K562 (cell line): ENCODE data around the gene RACGAP1. TPM values are rescaled to one million over a fixed set of nuclear protein-coding genes. Genes with fewer than 3 reads are reported as not detected.

Experiments used
- CXXC5 ChIP-seq: fragments of 250-450 bp; sonication (Bioruptor Pico); IDR thresholded peaks from 2 replicates; pipeline ENCODE4 v1.8.0; 2022; ENCODE audit warnings: inconsistent platforms, mild to moderate bottlenecking, moderate library complexity
- DACH1 ChIP-seq: fragments of 450-650 bp; IDR thresholded peaks from 2 replicates; pipeline ENCODE4 v1.6.1; 2018; ENCODE audit not compliant: partially characterized antibody
- ELF2 ChIP-seq: fragments of 250-450 bp; sonication (Bioruptor Pico); IDR thresholded peaks from 2 replicates; pipeline ENCODE4 v1.5.0; 2021; ENCODE audit warnings: mild to moderate bottlenecking
- ELF4 ChIP-seq: fragments of 450-650 bp; formaldehyde crosslinking; IDR thresholded peaks from 2 replicates; pipeline ENCODE4 v1.4.0; 2022; ENCODE audit warnings: missing genetic modification characterization
- GABPB2 ChIP-seq: fragments of 250-450 bp; sonication (Bioruptor Pico); conservative IDR thresholded peaks from 2 replicates; pipeline ENCODE4 v1.5.1; 2021; ENCODE audit warnings: mild to moderate bottlenecking
- HLTF ChIP-seq: fragments of 450-650 bp; IDR thresholded peaks from 2 replicates; pipeline ENCODE4 v1.6.1; 2016
- KLF1 ChIP-seq: fragments of 450-650 bp; IDR thresholded peaks from 2 replicates; pipeline ENCODE4 v1.6.1; 2016; ENCODE audit warnings: missing genetic modification characterization, missing compliant biosample characterization
- KLF13 ChIP-seq: fragments of 450-650 bp; IDR thresholded peaks from 2 replicates; pipeline ENCODE4 v1.6.1; 2016; ENCODE audit warnings: missing genetic modification characterization, low read depth, mild to moderate bottlenecking, missing compliant biosample characterization, moderate library complexity, borderline replicate concordance
- MED1 ChIP-seq: sonication (generic); formaldehyde crosslinking; IDR thresholded peaks from 2 replicates; pipeline ENCODE4 v1.8.1; 2023; ENCODE audit warnings: missing genetic modification reagents, borderline replicate concordance
- NCOA4 ChIP-seq: fragments of 450-650 bp; IDR thresholded peaks from 2 replicates; pipeline ENCODE4 v1.6.1; 2018; ENCODE audit warnings: mild to moderate bottlenecking; ENCODE audit not compliant: partially characterized antibody
- PHF20 ChIP-seq: fragments of 450-650 bp; IDR thresholded peaks from 2 replicates; pipeline ENCODE4 v1.6.1; 2018; ENCODE audit not compliant: partially characterized antibody
- PHF21A ChIP-seq: fragments of 450-650 bp; IDR thresholded peaks from 2 replicates; pipeline ENCODE4 v1.6.1; 2017; ENCODE audit warnings: low read depth, borderline replicate concordance
- TAF9B ChIP-seq: fragments of 450-650 bp; IDR thresholded peaks from 2 replicates; pipeline ENCODE4 v1.6.1; 2018; ENCODE audit warnings: mild to moderate bottlenecking; ENCODE audit not compliant: partially characterized antibody
- TGIF2 ChIP-seq: sonication (generic); formaldehyde crosslinking; IDR thresholded peaks from 2 replicates; pipeline ENCODE4 v1.8.1; 2022; ENCODE audit warnings: mild to moderate bottlenecking, missing genetic modification reagents, moderate library complexity
- YY1 ChIP-seq, 3 experiments: IDR thresholded peaks; 2 replicates each; pipeline ENCODE4 v1.6.1; 2011; ENCODE audit warnings: low read length in 2 of 3, mild to moderate bottlenecking in 2 of 3, moderate library complexity in 2 of 3, borderline replicate concordance in 1 of 3, control low read depth in 1 of 3, low read depth in 1 of 3; ENCODE audit not compliant: insufficient read depth in 3 of 3, insufficient replicate concordance in 2 of 3, control insufficient read depth in 1 of 3, insufficient read length in 1 of 3; ENCODE audit errors: extremely low read depth in 1 of 3
- ZBTB40 ChIP-seq, 2 experiments: fragments of 450-650 bp in 1 of 2; sonication (generic) in 1 of 2; formaldehyde crosslinking in 1 of 2; IDR thresholded peaks; 2 replicates each; pipeline versions ENCODE4 v1.7.1 to v1.9.0; 2016 to 2022; ENCODE audit warnings: inconsistent platforms in 1 of 2, mild to moderate bottlenecking in 1 of 2, missing genetic modification reagents in 1 of 2
- ZNF217 ChIP-seq: sonication (generic); formaldehyde crosslinking; IDR thresholded peaks from 2 replicates; pipeline ENCODE4 v1.8.0; 2022; ENCODE audit warnings: mild to moderate bottlenecking, missing genetic modification reagents
- ZNF282 ChIP-seq: sonication (generic); formaldehyde crosslinking; IDR thresholded peaks from 2 replicates; pipeline ENCODE4 v1.8.1; 2023; ENCODE audit warnings: missing genetic modification reagents
- ZNF561 ChIP-seq: fragments of 450-650 bp; formaldehyde crosslinking; conservative IDR thresholded peaks from 2 replicates; pipeline ENCODE4 v1.4.0; 2020; ENCODE audit warnings: mild to moderate bottlenecking, moderate library complexity
- ZNF785 ChIP-seq: fragments of 250-450 bp; sonication (Bioruptor Pico); IDR thresholded peaks from 2 replicates; pipeline ENCODE4 v1.4.0; 2020; ENCODE audit warnings: mild to moderate bottlenecking
- polyA plus RNA-seq, 8 experiments: library from polyadenylated mRNA; depleted of rRNA in 4 of 8; stranded (reverse) in 5 of 8; unstranded in 3 of 8; fragments of >200 nt; fragmentation: Nextera tagmentation in 2 of 8; fragmentation: Illumina TruSeq in 1 of 8; extraction: Ambion mirVana in 2 of 8; extraction: Trizol in 1 of 8; gene quantifications; 2 replicates each; pipeline versions ENCODE4 v1.2.1 to v1.2.3, GENCODE V29; 2011 to 2014; ENCODE audit warnings: inconsistent platforms in 1 of 8, missing spikeins in 1 of 8
- total RNA-seq, 7 experiments: library from RNA; depleted of rRNA in 6 of 7; stranded (reverse); fragments of >200 nt in 6 of 7; fragmentation: Illumina TruSeq in 2 of 7; extraction: Trizol in 2 of 7; gene quantifications; 2 replicates each; pipeline versions ENCODE4 v1.2.1 to v1.2.3, GENCODE V29; 2011 to 2021; ENCODE audit warnings: low replicate concordance in 1 of 7

The RACGAP1 gene
- total and polyA plus RNA-seq, 9 of the 15 experiments (the other 6 are each of a cell fraction or from before 2014, with no cell fraction given) = 56.4 to 92.9 (median 71.8) TPM

DNA sequence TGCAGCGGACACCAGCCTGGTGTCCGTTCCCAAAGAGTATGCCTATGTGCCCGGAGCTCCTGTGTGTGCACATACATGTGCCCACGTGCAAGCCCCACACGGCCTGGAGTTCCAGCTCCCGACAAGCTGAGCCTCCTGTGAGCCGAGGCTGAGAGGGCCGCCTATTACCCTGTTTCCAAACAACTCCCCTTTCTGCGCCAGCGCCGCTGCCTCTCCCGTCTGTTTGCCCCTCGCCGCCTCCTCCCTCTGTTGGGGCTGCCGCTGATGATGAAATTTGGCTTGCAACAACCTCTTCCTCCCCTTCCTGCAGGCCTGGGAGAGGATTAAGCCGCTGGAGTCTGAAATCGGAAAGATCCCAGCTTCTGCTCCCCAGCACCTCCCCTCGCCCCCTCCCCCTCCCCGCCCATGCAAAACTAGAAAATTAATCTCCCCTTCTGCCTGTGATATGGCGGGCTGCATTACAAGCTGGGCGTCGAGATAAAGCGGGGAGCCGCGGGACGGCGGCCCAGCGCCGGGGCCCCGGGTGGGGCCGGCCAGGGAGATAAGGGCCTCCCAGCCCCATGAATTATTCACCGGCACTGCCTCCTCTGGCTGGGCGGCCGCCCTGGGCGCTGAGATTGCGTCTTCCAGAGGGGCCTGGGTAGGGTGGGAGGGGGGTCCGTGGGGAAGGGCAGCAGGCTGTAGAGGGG is 25.3 kb upstream of the RACGAP1 start (continued):
- TF ChIP-seq ZBTB40 (IDR thresholded peaks at IDR 0.05) (peak; percentile 57), ZBTB40 (CRISPR knock-in tag; IDR thresholded peaks at IDR 0.05) (no peak), ELF4 (CRISPR knock-in tag) (peak; percentile 45; the same call in 1 of the 2 replicates), TGIF2 (CRISPR knock-in tag) (no peak), GABPB2 (CRISPR knock-in tag) (no peak), ZNF785 (CRISPR knock-in tag) (no peak), ZNF282 (CRISPR knock-in tag) (no peak), PHF21A (peak; percentile 99), KLF1 (no peak), KLF13 (tag) (no peak), PHF20 (peak; percentile 19), ELF2 (CRISPR knock-in tag) (no peak; the same call in 1 of the 2 replicates), CXXC5 (peak; percentile 99), TAF9B (no peak), HLTF (no peak), YY1 (IDR thresholded peaks at IDR 0.05; ENCODE audit: borderline replicate concordance in 1 of 3, control insufficient read depth in 1 of 3, extremely low read depth in 1 of 3, insufficient read depth in 3 of 3, insufficient read length in 1 of 3, insufficient replicate concordance in 2 of 3, low read depth in 1 of 3, low read length in 2 of 3) (peak in 2 of 3 experiments; percentile 52 to 67), DACH1 (peak; percentile 56), MED1 (CRISPR knock-in tag) (no peak), ZNF217 (CRISPR knock-in tag) (no peak), NCOA4 (no peak), ZNF561 (CRISPR knock-in tag) (no peak)
